Heart right ventricle (tissue), 16 donors: Measurements from ENCODE around the gene FDXACB1. TPM values are rescaled to one million over a fixed set of nuclear protein-coding genes. Genes with fewer than 3 reads are reported as not detected.

Experiments
- ATAC-seq, 8 donors: fragments of 200-7000 bp; cut with Tn5 transposase; one replicate each; pipeline ENCODE4 v1.9.1; 2020; ENCODE audit warnings: mild to moderate bottlenecking in 8 of 8, moderate library complexity in 8 of 8, moderate number of reproducible peaks in 1 of 8
- DNase-seq, 2 donors: peaks; one replicate each; pipeline ENCODE4 v3.0.0-alpha.2; 2020
- H3K27ac ChIP-seq, 10 donors: fragments of 200-600 bp; sonication (generic) in 2 of 10; one replicate each; pipeline versions ENCODE4 v1.5.0 to v1.8.0; 2020 to 2022; ENCODE audit warnings: mild to moderate bottlenecking in 3 of 10
- H3K27me3 ChIP-seq, 7 donors: fragments of 200-600 bp; one replicate each; pipeline ENCODE4 v1.8.0; 2021 to 2022; ENCODE audit warnings: mild to moderate bottlenecking in 2 of 7
- H3K36me3 ChIP-seq, 9 donors: fragments of 200-600 bp; sonication (generic) in 1 of 9; one replicate each; pipeline versions ENCODE4 v1.5.0 to v1.8.0; 2020 to 2022; ENCODE audit warnings: mild to moderate bottlenecking in 2 of 9
- H3K4me1 ChIP-seq, 9 donors: fragments of 200-600 bp; sonication (generic) in 1 of 9; one replicate each; pipeline versions ENCODE4 v1.5.0 to v1.8.0; 2020 to 2022; ENCODE audit warnings: mild to moderate bottlenecking in 4 of 9
- H3K4me3 ChIP-seq, 10 donors: fragments of 200-600 bp; sonication (generic) in 2 of 10; one replicate each; pipeline versions ENCODE4 v1.5.0 to v1.8.0; 2020 to 2022; ENCODE audit warnings: mild to moderate bottlenecking in 7 of 10, moderate library complexity in 2 of 10
- H3K9me3 ChIP-seq, 11 donors: fragments of 200-600 bp in 10 of 11; sonication (generic) in 2 of 11; one replicate each; pipeline versions ENCODE4 v1.5.0 to v1.8.0; 2013 to 2022; ENCODE audit warnings: mild to moderate bottlenecking in 2 of 11, control low read depth in 1 of 11, moderate library complexity in 1 of 11
- WGBS, 2 donors: extraction: QIAGEN DNeasy Blood & Tissue Kit; methylation state at CpG; one replicate each; pipeline ENCODE4 v1.1.7; 2013; ENCODE audit warnings: inconsistent platforms in 1 of 2; 5-methylcytosine and 5-hydroxymethylcytosine counted together
- intact Hi-C, 10 donors: fragments of 100-400 bp; cut with DNase I; formaldehyde crosslinking; loops; one replicate each; pipeline versions ENCODE4 v1.11.1 to v1.14.2; 2022
- polyA plus RNA-seq, 2 donors: library from polyadenylated mRNA; stranded (reverse); fragments of 200-250 nt; gene quantifications; one replicate each; pipeline ENCODE4 v1.2.3, GENCODE V29; 2013
- total RNA-seq, 10 donors: library from RNA; stranded (reverse); fragmentation: NEBNext Ultra II Directional in 3 of 10; extraction: Animal tissue kit (Norgen Biotek cat#: 25700) in 3 of 10; gene quantifications; one replicate each; pipeline versions ENCODE4 v1.2.1 to v1.2.4, GENCODE V29; 2021 to 2023
- TF ChIP-seq, protein P1 (sequence below), 9 donors: fragments of 200-600 bp; sonication (generic) in 2 of 9; IDR thresholded peaks; one replicate each; pipeline versions ENCODE4 v1.5.0 to v1.8.0; 2021 to 2022; ENCODE audit warnings: antibody characterized with exemption in 9 of 9, mild to moderate bottlenecking in 5 of 9, moderate library complexity in 1 of 9
- donor health status: Arrhythmogenic right ventricular cardiomyopathy.
- donor health status: ischemic (EF 13 %, LVEDD 7.1; RV severe dilation, severe dysfunction).
- donor health status: healthy with polysubstance abuse.
- donor health status: DM: no; HTN: yes; CAD: no.
- donor health status: DM: no; HTN: no; CAD: no.
- donor health status: ischemic (EF 25% LVEDD 6.9; RV normal size, moderate dysfunction).
- donor health status: ischemic (EF 25% LVEDD 5.7; RV mildly dilated, moderate dysfunction).
- donor health status: healthy.
- donor health status: DM: yes; HTN: yes; CAD: no.
- donor health status: Ischemic cardiomyopathy.
- donor health status: ischemic (EF 35%, LVEDD 5.7; RV mildly dilated, moderate dysfunction).
- donor health status: nonischemic (EF 11% LVEDD 7.7; RV severe dilation, severe dysfunction).
- donor health status: DM: yes; HTN: yes; CAD: no.
- donor health status: PGD.
- donor health status: ischemic (EF 29% LVEDD 5.4; RV normal size, mild dysfunction).
- donor health status: nonischemic (EF 23%, LVEDD 6.1; RV moderate dilation, normal function).

Gene FDXACB1
- total and polyA plus RNA-seq, 12 donors, result 0.86 to 2.0 (median 1.4) TPM

GRCh38 chr11:111911563-111912401 lies 32.8 kb upstream of the FDXACB1 start, which contains the start of gene CRYAB:
Gene CRYAB, minus strand, starts transcription at chr11:111911770. Its CDS starts 46 bp downstream, at chr11:111911724.
- WGBS, 2 donors, result 20 to 25% methylated on average over 17 of the region's 17 CpGs

GRCh38 chr11:111910676-111911562 lies 32.0 kb upstream of the FDXACB1 start:
- H3K4me1 ChIP-seq, result peaks cover 0 to 22% (median 9%) of the 10 kb centered on the region in 9 donors
- H3K27ac ChIP-seq, result peak overlapping the region; percentile 94 to 99 (median 95)
- H3K9me3 ChIP-seq, result no peaks in the 10 kb centered on the region
- H3K27me3 ChIP-seq, result peaks cover 0 to 44% (median 0%) of the 10 kb centered on the region in 7 donors
- WGBS, 2 donors, result 21 to 33% methylated on average over 9 of the region's 9 CpGs
- ATAC-seq, result peak in 7 of 8 donors; percentile 8 to 53 (median 14)
- H3K36me3 ChIP-seq, result peaks cover 0 to 33% (median 18%) of the 10 kb centered on the region in 9 donors
- peak in 1 of 2 donors; percentile 64 for DNase-seq
- peak overlapping the region; percentile 51 to 69 (median 62) for H3K4me3 ChIP-seq
- intact Hi-C loops, result loop anchor here in 4 of 10 donors (5.0 kb wide), 1 partner anchor 34 kb away; the partner anchor contains the start of genes CFAP68 (in 4 of the 4) and FDXACB1 (in 4 of the 4)
- TF ChIP-seq, protein P1, sequence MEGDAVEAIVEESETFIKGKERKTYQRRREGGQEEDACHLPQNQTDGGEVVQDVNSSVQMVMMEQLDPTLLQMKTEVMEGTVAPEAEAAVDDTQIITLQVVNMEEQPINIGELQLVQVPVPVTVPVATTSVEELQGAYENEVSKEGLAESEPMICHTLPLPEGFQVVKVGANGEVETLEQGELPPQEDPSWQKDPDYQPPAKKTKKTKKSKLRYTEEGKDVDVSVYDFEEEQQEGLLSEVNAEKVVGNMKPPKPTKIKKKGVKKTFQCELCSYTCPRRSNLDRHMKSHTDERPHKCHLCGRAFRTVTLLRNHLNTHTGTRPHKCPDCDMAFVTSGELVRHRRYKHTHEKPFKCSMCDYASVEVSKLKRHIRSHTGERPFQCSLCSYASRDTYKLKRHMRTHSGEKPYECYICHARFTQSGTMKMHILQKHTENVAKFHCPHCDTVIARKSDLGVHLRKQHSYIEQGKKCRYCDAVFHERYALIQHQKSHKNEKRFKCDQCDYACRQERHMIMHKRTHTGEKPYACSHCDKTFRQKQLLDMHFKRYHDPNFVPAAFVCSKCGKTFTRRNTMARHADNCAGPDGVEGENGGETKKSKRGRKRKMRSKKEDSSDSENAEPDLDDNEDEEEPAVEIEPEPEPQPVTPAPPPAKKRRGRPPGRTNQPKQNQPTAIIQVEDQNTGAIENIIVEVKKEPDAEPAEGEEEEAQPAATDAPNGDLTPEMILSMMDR (IDR thresholded peaks at IDR 0.05), result no peak

More at GRCh38 chr11:111911563-111912401, 32.8 kb upstream of the FDXACB1 start, which contains the start of gene CRYAB:
- DNase-seq, result peak; percentile 85 to 89
- Histone ChIP-seq H3K27me3 (peaks cover 0 to 44% (median 0%) of the 10 kb centered on the region in 7 donors), H3K9me3 (no peaks in the 10 kb centered on the region), H3K27ac (peak within 1 kb of the TSS; percentile 94 to 99 (median 95)), H3K4me3 (peak within 1 kb of the TSS; percentile 53 to 69 (median 62)), H3K36me3 (peaks cover 0 to 33% (median 18%) of the 10 kb centered on the region in 9 donors), H3K4me1 (peaks cover 0 to 22% (median 9%) of the 10 kb centered on the region in 9 donors)
- ATAC-seq, result peak; percentile 70 to 87 (median 76)
- TF ChIP-seq, protein P1 (IDR thresholded peaks at IDR 0.05), result no peak
- intact Hi-C loops, result loop anchor here in 4 of 10 donors (5.0 kb wide), 1 partner anchor 34 kb away; the partner anchor contains the start of genes CFAP68 (in 4 of the 4) and FDXACB1 (in 4 of the 4)

DNA sequence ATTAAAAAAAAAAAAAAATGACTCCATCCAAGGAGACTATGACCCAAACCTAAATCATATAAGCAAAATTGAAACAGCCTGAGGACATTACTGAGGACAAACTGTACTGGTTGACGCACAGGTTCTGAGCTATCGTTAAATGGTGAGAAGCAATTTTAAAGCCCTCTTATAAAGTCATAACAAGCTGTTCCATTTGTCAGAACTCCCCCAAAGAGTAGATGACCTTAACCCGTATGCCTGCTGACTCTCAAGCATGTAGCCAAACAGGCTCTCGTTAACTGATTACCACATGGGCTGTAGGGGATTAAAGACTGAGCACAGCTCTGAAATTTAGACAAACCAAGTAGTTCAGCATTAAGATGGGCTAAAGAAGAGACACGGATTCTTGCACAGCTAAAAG lies 30.4 kb upstream of the FDXACB1 start:
- peaks cover 0 to 17% (median 4%) of the 10 kb centered on the region in 9 donors for H3K4me1 ChIP-seq
- intact Hi-C loops, result no loop called here
- H3K27ac ChIP-seq, result peak overlapping the region; percentile 94 to 99 (median 95)
- DNase-seq, result no peak
- H3K36me3 ChIP-seq, result peaks cover 0 to 32% (median 18%) of the 10 kb centered on the region in 9 donors
- TF ChIP-seq, protein P1 (IDR thresholded peaks at IDR 0.05), result no peak
- peak overlapping the region; percentile 51 to 69 (median 62) for H3K4me3 ChIP-seq
- H3K9me3 ChIP-seq, result no peaks in the 10 kb centered on the region
- 41 to 46% methylated on average over 5 of the region's 5 CpGs for whole genome bisulfite sequencing, 2 donors
- ATAC-seq, result no peak
- peaks cover 0 to 39% (median 0%) of the 10 kb centered on the region in 7 donors for H3K27me3 ChIP-seq
